ENCODE measurements around the gene SIPA1L3. TPM values are rescaled to one million over a fixed set of nuclear protein-coding genes. Genes with fewer than 3 reads are reported as not detected.

Gene SIPA1L3
- total and polyA plus RNA-seq, 9 of the 15 experiments (the other 6 are each of a cell fraction or from before 2014, with no cell fraction given) = 0.01 to 6.1 (median 2.5) TPM

DNA sequence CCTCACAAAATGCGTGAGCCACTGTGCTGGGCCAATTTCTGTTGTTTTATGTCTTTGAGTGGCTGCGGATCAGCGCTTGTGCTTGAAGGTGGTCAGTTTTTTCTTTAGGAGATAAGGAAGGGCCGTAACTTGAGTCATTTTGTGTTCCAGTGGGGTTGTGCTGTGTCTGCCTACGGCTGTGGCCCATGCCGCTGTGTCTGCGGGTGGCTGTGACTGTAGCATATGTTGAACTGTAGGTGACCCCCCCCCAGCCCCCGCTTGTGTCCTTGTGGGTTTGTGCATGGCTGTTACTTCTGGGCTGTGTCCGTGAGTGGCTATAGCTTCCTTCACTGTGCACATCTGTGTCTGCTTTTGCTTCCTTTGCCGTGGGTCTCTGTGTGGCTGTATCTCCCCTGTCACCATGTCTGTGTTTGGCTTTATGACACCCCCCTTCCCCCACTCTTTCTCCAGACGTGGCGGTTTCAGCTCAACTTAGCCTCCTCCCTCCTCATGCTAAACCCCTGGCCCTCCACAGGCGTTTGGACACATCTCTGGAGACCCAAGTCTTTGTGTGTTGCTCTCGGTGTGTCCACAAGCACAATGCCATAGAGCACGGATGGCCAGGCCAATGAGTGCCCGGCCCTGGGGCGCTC is 348.5 kb downstream of the SIPA1L3 start (continued):
- TF ChIP-seq, protein P1, sequence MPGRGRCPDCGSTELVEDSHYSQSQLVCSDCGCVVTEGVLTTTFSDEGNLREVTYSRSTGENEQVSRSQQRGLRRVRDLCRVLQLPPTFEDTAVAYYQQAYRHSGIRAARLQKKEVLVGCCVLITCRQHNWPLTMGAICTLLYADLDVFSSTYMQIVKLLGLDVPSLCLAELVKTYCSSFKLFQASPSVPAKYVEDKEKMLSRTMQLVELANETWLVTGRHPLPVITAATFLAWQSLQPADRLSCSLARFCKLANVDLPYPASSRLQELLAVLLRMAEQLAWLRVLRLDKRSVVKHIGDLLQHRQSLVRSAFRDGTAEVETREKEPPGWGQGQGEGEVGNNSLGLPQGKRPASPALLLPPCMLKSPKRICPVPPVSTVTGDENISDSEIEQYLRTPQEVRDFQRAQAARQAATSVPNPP (IDR thresholded peaks at IDR 0.05; ENCODE audit: borderline replicate concordance, insufficient read depth, insufficient read length) = no peak
- TF ChIP-seq SOX6 (IDR thresholded peaks at IDR 0.05) (no peak), TCF3 (CRISPR knock-in tag; IDR thresholded peaks at IDR 0.05) (peak; percentile 22; the same call in 1 of the 2 replicates), FUS (optimal IDR thresholded peaks at IDR 0.05; ENCODE audit: low read depth, low read length) (no peak), BCL6 (CRISPR knock-in tag; IDR thresholded peaks at IDR 0.05) (no peak), SPI1 (IDR thresholded peaks at IDR 0.05; ENCODE audit: borderline replicate concordance, low read depth, low read length) (no peak), HLTF (IDR thresholded peaks at IDR 0.05) (no peak; the same call in 1 of the 2 replicates), NR2F6 (CRISPR knock-in tag; IDR thresholded peaks at IDR 0.05) (no peak), ZC3H4 (CRISPR knock-in tag; IDR thresholded peaks at IDR 0.05; ENCODE audit: borderline replicate concordance) (no peak), NFIC (IDR thresholded peaks at IDR 0.05) (no peak), NFXL1 (CRISPR knock-in tag; IDR thresholded peaks at IDR 0.05) (no peak)
- TF ChIP-seq, protein P2, sequence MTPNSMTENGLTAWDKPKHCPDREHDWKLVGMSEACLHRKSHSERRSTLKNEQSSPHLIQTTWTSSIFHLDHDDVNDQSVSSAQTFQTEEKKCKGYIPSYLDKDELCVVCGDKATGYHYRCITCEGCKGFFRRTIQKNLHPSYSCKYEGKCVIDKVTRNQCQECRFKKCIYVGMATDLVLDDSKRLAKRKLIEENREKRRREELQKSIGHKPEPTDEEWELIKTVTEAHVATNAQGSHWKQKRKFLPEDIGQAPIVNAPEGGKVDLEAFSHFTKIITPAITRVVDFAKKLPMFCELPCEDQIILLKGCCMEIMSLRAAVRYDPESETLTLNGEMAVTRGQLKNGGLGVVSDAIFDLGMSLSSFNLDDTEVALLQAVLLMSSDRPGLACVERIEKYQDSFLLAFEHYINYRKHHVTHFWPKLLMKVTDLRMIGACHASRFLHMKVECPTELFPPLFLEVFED (CRISPR knock-in tag; conservative IDR thresholded peaks at IDR 0.05) = no peak
- TF ChIP-seq, protein P3, sequence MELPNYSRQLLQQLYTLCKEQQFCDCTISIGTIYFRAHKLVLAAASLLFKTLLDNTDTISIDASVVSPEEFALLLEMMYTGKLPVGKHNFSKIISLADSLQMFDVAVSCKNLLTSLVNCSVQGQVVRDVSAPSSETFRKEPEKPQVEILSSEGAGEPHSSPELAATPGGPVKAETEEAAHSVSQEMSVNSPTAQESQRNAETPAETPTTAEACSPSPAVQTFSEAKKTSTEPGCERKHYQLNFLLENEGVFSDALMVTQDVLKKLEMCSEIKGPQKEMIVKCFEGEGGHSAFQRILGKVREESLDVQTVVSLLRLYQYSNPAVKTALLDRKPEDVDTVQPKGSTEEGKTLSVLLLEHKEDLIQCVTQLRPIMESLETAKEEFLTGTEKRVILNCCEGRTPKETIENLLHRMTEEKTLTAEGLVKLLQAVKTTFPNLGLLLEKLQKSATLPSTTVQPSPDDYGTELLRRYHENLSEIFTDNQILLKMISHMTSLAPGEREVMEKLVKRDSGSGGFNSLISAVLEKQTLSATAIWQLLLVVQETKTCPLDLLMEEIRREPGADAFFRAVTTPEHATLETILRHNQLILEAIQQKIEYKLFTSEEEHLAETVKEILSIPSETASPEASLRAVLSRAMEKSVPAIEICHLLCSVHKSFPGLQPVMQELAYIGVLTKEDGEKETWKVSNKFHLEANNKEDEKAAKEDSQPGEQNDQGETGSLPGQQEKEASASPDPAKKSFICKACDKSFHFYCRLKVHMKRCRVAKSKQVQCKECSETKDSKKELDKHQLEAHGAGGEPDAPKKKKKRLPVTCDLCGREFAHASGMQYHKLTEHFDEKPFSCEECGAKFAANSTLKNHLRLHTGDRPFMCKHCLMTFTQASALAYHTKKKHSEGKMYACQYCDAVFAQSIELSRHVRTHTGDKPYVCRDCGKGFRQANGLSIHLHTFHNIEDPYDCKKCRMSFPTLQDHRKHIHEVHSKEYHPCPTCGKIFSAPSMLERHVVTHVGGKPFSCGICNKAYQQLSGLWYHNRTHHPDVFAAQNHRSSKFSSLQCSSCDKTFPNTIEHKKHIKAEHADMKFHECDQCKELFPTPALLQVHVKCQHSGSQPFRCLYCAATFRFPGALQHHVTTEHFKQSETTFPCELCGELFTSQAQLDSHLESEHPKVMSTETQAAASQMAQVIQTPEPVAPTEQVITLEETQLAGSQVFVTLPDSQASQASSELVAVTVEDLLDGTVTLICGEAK (IDR thresholded peaks at IDR 0.05) = peak; percentile 13; the same call in 1 of the 2 replicates
- TF ChIP-seq, protein P3 (CRISPR knock-in tag; IDR thresholded peaks at IDR 0.05) = no peak

All from K562 (cell line).